MM.1S (cell line): ENCODE measurements around the gene SLC38A6.

Source experiments
- CTCF ChIP-seq: fragments of 300-600 bp; sonication (generic); IDR thresholded peaks from 2 replicates; pipeline ENCODE4 v1.5.1; 2016; ENCODE audit warnings: antibody characterized with exemption, low read length, mixed read lengths
- EZH2 ChIP-seq: fragments of 300-600 bp; sonication (generic); optimal IDR thresholded peaks from 2 replicates; pipeline ENCODE3; 2017; ENCODE audit warnings: low read depth, mild to moderate bottlenecking, antibody characterized with exemption, low read length, mixed read lengths

GRCh38 chr14:61051621-61052020, 70.6 kb downstream of the SLC38A6 start:
- no peak for TF ChIP-seq CTCF
- no peak for TF ChIP-seq EZH2
